HepG2 (cell line): ENCODE data around the gene CX3CR1. TPM values are rescaled to one million over a fixed set of nuclear protein-coding genes. Genes with fewer than 3 reads are reported as not detected.

Source experiments
- ATAC-seq: fragments of 200-7000 bp; cut with Tn5 transposase; 3 replicates; pipeline ENCODE4 v1.9.1; 2020; ENCODE audit warnings: mild to moderate bottlenecking, moderate library complexity
- BruUV-seq: library from RNA; stranded (reverse); fragments of 400-500 nt; replicated peaks from 2 replicates; lab custom pipeline; 2021; lab: Mats Ljungman, UMichigan
- CTCF ChIA-PET: fragments of 300-600 bp; formaldehyde crosslinking; extraction: SDS; loops from one replicate; lab custom pipeline; 2021; ENCODE audit warnings: low total read pairs, inconsistent platforms, low intra/inter-chr PET ratio; lab: Yijun Ruan, JAX
- POLR2A ChIA-PET: fragments of 350-600 bp; sonication (Branson Sonifier 250); formaldehyde crosslinking; loops from one replicate; lab custom pipeline; 2020; ENCODE audit warnings: antibody characterized with exemption, inconsistent platforms; lab: Yijun Ruan, JAX
- DNase-seq: peaks from one replicate; pipeline ENCODE4 v3.0.0-alpha.2; 2015; ENCODE audit warnings: low spot score
- FAIRE-seq: peaks from 3 replicates; lab custom pipeline; 2011; peaks lifted over from hg19 to GRCh38; lab: Jason Lieb, UNC
- H2AFZ ChIP-seq: one replicate; pipeline ENCODE4 v1.6.1; 2011; ENCODE audit warnings: low read length, inconsistent platforms
- H3K27ac ChIP-seq: fragments of 300-600 bp; 3 replicates; pipeline ENCODE4 v1.8.0; 2011; ENCODE audit warnings: mixed run types, mild to moderate bottlenecking, mixed read lengths, low read length, inconsistent platforms; ENCODE audit not compliant: insufficient read depth; ENCODE audit errors: extremely low read length
- H3K27me3 ChIP-seq, 2 experiments: fragments of 200-600 bp in 1 of 2; 2 replicates in 1 of 2; 3 replicates in 1 of 2; pipeline versions ENCODE4 v1.6.0 to v1.8.0; 2011; ENCODE audit warnings: low read length in 2 of 2, mild to moderate bottlenecking in 2 of 2, moderate library complexity in 2 of 2, inconsistent platforms in 1 of 2; ENCODE audit not compliant: insufficient read depth in 2 of 2, control insufficient read depth in 1 of 2
- H3K36me3 ChIP-seq, 2 experiments: fragments of 200-600 bp in 1 of 2; replicated peaks in 1 of 2; 2 replicates in 1 of 2; 3 replicates in 1 of 2; pipeline versions ENCODE4 v1.5.1 to v1.8.0; 2011; ENCODE audit warnings: low read length in 2 of 2, inconsistent platforms in 1 of 2; ENCODE audit not compliant: insufficient read depth in 2 of 2, control insufficient read depth in 1 of 2
- H3K4me1 ChIP-seq: 2 replicates; pipeline ENCODE4 v1.5.1; 2012; ENCODE audit warnings: low read length, inconsistent platforms; ENCODE audit not compliant: insufficient read depth
- H3K4me2 ChIP-seq: 2 replicates; pipeline ENCODE4 v1.6.0; 2011; ENCODE audit warnings: low read depth, low read length, inconsistent platforms
- H3K4me3 ChIP-seq, 3 experiments: fragments of 200-600 bp in 1 of 3; sonication (generic), shearing (Covaris generic) in 1 of 3; replicated peaks in 1 of 3; 2 replicates each; pipeline ENCODE4 v1.5.1; 2011 to 2016; ENCODE audit warnings: low read length in 3 of 3, inconsistent platforms in 2 of 3, low read depth in 2 of 3, mild to moderate bottlenecking in 2 of 3, control low read depth in 1 of 3, mixed read lengths in 1 of 3; ENCODE audit not compliant: insufficient read depth in 1 of 3
- H3K79me2 ChIP-seq: one replicate; pipeline ENCODE4 v1.6.1; 2011; ENCODE audit warnings: low read length, inconsistent platforms; ENCODE audit not compliant: insufficient read depth
- H3K9ac ChIP-seq: 2 replicates; pipeline ENCODE4 v1.6.0; 2011; ENCODE audit warnings: mild to moderate bottlenecking, low read depth, low read length, inconsistent platforms; ENCODE audit not compliant: insufficient read depth
- H3K9me3 ChIP-seq: 2 replicates; pipeline ENCODE4 v1.5.1; 2012; ENCODE audit warnings: mild to moderate bottlenecking, low read length
- H4K20me1 ChIP-seq: 2 replicates; pipeline ENCODE4 v1.6.0; 2011; ENCODE audit warnings: inconsistent platforms, mild to moderate bottlenecking, low read length, moderate library complexity; ENCODE audit not compliant: insufficient read depth
- ELF3 ChIP-seq: IDR thresholded peaks from 2 replicates; pipeline ENCODE4 v1.6.1; 2016; ENCODE audit warnings: missing genetic modification reagents, missing compliant biosample characterization
- MNT ChIP-seq: fragments of 450-650 bp; IDR thresholded peaks from 2 replicates; pipeline ENCODE4 v1.6.1; 2016
- SNRNP70 ChIP-seq: fragments of 200-400 bp; formaldehyde crosslinking; IDR thresholded peaks from 2 replicates; pipeline ENCODE4 v1.6.1; 2017; ENCODE audit warnings: mild to moderate bottlenecking, low read depth, low read length, moderate library complexity
- ZNF460 ChIP-seq: sonication (generic); formaldehyde crosslinking; IDR thresholded peaks from 2 replicates; pipeline ENCODE4 v1.5.1; 2020; ENCODE audit warnings: missing genetic modification reagents, mild to moderate bottlenecking, borderline replicate concordance
- in situ Hi-C: cut with HindIII; loops from 2 replicates; pipeline ENCODE4 v1.10.0; 2017; ENCODE audit warnings: low pct_unique_long_range_greater_than_20kb; ENCODE audit not compliant: extremely low pct_ligation_motif_present
- intact Hi-C: fragments of 100-400 bp; cut with micrococcal nuclease; formaldehyde crosslinking; loops from one replicate; pipeline ENCODE4 v1.10.0; 2022; ENCODE audit not compliant: unreplicated experiment
- polyA plus RNA-seq, 8 experiments: library from polyadenylated mRNA; depleted of rRNA in 3 of 8; stranded (reverse) in 7 of 8; unstranded in 1 of 8; fragments of >200 nt; fragmentation: Illumina TruSeq in 4 of 8; extraction: Trizol in 4 of 8; gene quantifications; 2 replicates each; pipeline versions ENCODE4 v1.2.1 to v1.2.3, GENCODE V29; 2011 to 2016; ENCODE audit warnings: low read depth in 4 of 8, missing spikeins in 1 of 8, mixed read lengths in 1 of 8; ENCODE audit not compliant: insufficient read depth in 1 of 8
- total RNA-seq, 5 experiments: library from RNA; depleted of rRNA; stranded (reverse); fragments of >200 nt; fragmentation: Illumina TruSeq; extraction: Trizol; gene quantifications; 2 replicates each; pipeline ENCODE4 v1.2.3, GENCODE V29; 2016; ENCODE audit warnings: low read depth in 1 of 5
- TF ChIP-seq, protein P1 (sequence below): sonication (generic); formaldehyde crosslinking; IDR thresholded peaks from 2 replicates; pipeline ENCODE4 v1.4.0; 2020; ENCODE audit warnings: missing genetic modification reagents, mild to moderate bottlenecking, borderline replicate concordance
- TF ChIP-seq, protein P2 (sequence below): sonication (generic); formaldehyde crosslinking; IDR thresholded peaks from 2 replicates; pipeline ENCODE4 v1.5.0; 2020; ENCODE audit warnings: missing genetic modification reagents
- TF ChIP-seq, protein P3 (sequence below): sonication (generic); formaldehyde crosslinking; IDR thresholded peaks from 2 replicates; pipeline ENCODE4 v1.5.0; 2020; ENCODE audit warnings: mild to moderate bottlenecking, missing genetic modification reagents

CX3CR1 gene
- total and polyA plus RNA-seq, 2 of the 13 experiments (the other 11 are each of a cell fraction or from before 2014, with no cell fraction given): not detected

- intact Hi-C loops: no loop called here
- H3K9me3 ChIP-seq: no peaks in the 10 kb centered on the region
- CTCF ChIA-PET: no interaction called here
- no TSS peak for BruUV-seq
- no peaks in the 10 kb centered on the region for H3K4me1 ChIP-seq
- H2AFZ ChIP-seq: no peak overlapping the region
- no peaks in the 10 kb centered on the region for H4K20me1 ChIP-seq
- no peak for DNase-seq
- H3K27ac ChIP-seq: no peak overlapping the region
- TF ChIP-seq, protein P1, sequence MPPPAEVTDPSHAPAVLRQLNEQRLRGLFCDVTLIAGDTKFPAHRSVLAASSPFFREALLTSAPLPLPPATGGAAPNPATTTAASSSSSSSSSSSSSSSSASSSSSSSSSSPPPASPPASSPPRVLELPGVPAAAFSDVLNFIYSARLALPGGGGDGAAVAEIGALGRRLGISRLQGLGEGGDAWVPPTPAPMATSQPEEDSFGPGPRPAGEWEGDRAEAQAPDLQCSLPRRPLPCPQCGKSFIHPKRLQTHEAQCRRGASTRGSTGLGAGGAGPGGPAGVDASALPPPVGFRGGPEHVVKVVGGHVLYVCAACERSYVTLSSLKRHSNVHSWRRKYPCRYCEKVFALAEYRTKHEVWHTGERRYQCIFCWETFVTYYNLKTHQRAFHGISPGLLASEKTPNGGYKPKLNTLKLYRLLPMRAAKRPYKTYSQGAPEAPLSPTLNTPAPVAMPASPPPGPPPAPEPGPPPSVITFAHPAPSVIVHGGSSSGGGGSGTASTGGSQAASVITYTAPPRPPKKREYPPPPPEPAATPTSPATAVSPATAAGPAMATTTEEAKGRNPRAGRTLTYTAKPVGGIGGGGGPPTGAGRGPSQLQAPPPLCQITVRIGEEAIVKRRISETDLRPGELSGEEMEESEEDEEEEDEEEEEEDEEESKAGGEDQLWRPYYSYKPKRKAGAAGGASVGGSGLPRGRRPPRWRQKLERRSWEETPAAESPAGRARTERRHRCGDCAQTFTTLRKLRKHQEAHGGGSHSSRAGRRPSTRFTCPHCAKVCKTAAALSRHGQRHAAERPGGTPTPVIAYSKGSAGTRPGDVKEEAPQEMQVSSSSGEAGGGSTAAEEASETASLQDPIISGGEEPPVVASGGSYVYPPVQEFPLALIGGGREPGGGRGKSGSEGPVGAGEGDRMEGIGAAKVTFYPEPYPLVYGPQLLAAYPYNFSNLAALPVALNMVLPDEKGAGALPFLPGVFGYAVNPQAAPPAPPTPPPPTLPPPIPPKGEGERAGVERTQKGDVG (CRISPR knock-in tag): no peak
- TF ChIP-seq, protein P2, sequence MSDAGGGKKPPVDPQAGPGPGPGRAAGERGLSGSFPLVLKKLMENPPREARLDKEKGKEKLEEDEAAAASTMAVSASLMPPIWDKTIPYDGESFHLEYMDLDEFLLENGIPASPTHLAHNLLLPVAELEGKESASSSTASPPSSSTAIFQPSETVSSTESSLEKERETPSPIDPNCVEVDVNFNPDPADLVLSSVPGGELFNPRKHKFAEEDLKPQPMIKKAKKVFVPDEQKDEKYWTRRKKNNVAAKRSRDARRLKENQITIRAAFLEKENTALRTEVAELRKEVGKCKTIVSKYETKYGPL (CRISPR knock-in tag): no peak
- TF ChIP-seq SNRNP70: no peak
- TF ChIP-seq ELF3 (CRISPR knock-in tag): no peak
- no peak for TF ChIP-seq MNT
- TF ChIP-seq, protein P3, sequence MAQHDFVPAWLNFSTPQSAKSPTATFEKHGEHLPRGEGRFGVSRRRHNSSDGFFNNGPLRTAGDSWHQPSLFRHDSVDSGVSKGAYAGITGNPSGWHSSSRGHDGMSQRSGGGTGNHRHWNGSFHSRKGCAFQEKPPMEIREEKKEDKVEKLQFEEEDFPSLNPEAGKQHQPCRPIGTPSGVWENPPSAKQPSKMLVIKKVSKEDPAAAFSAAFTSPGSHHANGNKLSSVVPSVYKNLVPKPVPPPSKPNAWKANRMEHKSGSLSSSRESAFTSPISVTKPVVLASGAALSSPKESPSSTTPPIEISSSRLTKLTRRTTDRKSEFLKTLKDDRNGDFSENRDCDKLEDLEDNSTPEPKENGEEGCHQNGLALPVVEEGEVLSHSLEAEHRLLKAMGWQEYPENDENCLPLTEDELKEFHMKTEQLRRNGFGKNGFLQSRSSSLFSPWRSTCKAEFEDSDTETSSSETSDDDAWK (CRISPR knock-in tag): no peak
- no peak for TF ChIP-seq ZNF460
- H3K79me2 ChIP-seq: no peaks in the 10 kb centered on the region
- no peak for FAIRE-seq
- POLR2A ChIA-PET: no interaction called here
- H3K4me3 ChIP-seq: no peak overlapping the region
- no peak overlapping the region for H3K4me2 ChIP-seq
- no peak overlapping the region for H3K9ac ChIP-seq
- no peaks in the 10 kb centered on the region for H3K36me3 ChIP-seq
- in situ Hi-C loops: no loop called here
- no peaks in the 10 kb centered on the region for H3K27me3 ChIP-seq
- no peak for ATAC-seq
Measured at GRCh38 chr3:39221141-39221530, 58.7 kb downstream of the CX3CR1 start.
